Measurements from ENCODE around the gene WHRN. TPM values are rescaled to one million over a fixed set of nuclear protein-coding genes. Genes with fewer than 3 reads are reported as not detected.

WHRN gene
- total and polyA plus RNA-seq, 2 of the 13 experiments (the other 11 are each of a cell fraction or from before 2014, with no cell fraction given), result 2.3 to 5.3 TPM

GRCh38 chr9:114492991-114493390 lies 12.3 kb downstream of the WHRN start (continued):
- no peak for TF ChIP-seq ZNF33B (CRISPR knock-in tag; IDR thresholded peaks at IDR 0.05)
- TF ChIP-seq SRF (IDR thresholded peaks at IDR 0.05; ENCODE audit: low read depth, low read length), result no peak
- TF ChIP-seq TARDBP (CRISPR knock-in tag; IDR thresholded peaks at IDR 0.05), result no peak
- no peak for TF ChIP-seq ZNF501 (CRISPR knock-in tag; IDR thresholded peaks at IDR 0.05)
- no peak for TF ChIP-seq POLR2G (IDR thresholded peaks at IDR 0.05; ENCODE audit: low read depth, low read length)

GRCh38 chr9:114491430-114492003 lies 13.8 kb downstream of the WHRN start:
- no peaks in the 10 kb centered on the region; the same call in 1 of the 2 replicates for H3K4me1 ChIP-seq (ENCODE audit: insufficient read depth, low read length)
- FAIRE-seq, result no peak
- no peaks in the 10 kb centered on the region for H4K20me1 ChIP-seq (ENCODE audit: insufficient read depth, low read length)
- no peak overlapping the region for H3K4me3 ChIP-seq (replicated peaks in 1 of 3; ENCODE audit: insufficient read depth in 1 of 3, low read depth in 2 of 3, low read length in 3 of 3)
- no TSS peak for BruUV-seq (replicated peaks)
- no peak for DNase-seq (ENCODE audit: low spot score)
- H3K9me3 ChIP-seq (ENCODE audit: low read length), result no peaks in the 10 kb centered on the region
- intact Hi-C loops (cut with micrococcal nuclease; ENCODE audit: unreplicated experiment), result no loop called here
- H3K36me3 ChIP-seq (replicated peaks in 1 of 2; ENCODE audit: control insufficient read depth in 1 of 2, insufficient read depth in 2 of 2, low read length in 2 of 2), result no peaks in the 10 kb centered on the region; a peak in 1 of 5 replicates
- no peak overlapping the region for H2AFZ ChIP-seq (ENCODE audit: low read length)
- no peak overlapping the region for H3K27ac ChIP-seq (ENCODE audit: extremely low read length, insufficient read depth, low read length)
- in situ Hi-C loops (cut with HindIII; ENCODE audit: extremely low pct_ligation_motif_present, low pct_unique_long_range_greater_than_20kb), result no loop called here
- CTCF ChIA-PET (ENCODE audit: low intra/inter-chr PET ratio, low total read pairs), result no interaction called here
- no peak for ATAC-seq
- H3K27me3 ChIP-seq (ENCODE audit: control insufficient read depth in 1 of 2, insufficient read depth in 2 of 2, low read length in 2 of 2), result no peaks in the 10 kb centered on the region
- no peak overlapping the region for H3K4me2 ChIP-seq (ENCODE audit: low read depth, low read length)
- POLR2A ChIA-PET, result no interaction called here
- 86% methylated on average over 17 of the region's 17 CpGs for WGBS (ENCODE audit: low lambda C conversion rate)
- H3K79me2 ChIP-seq (ENCODE audit: insufficient read depth, low read length), result no peaks in the 10 kb centered on the region
- TF ChIP-seq KDM6A (CRISPR knock-in tag; IDR thresholded peaks at IDR 0.05; ENCODE audit: low read depth) (no peak), ZNF773 (CRISPR knock-in tag; IDR thresholded peaks at IDR 0.05; ENCODE audit: borderline replicate concordance) (no peak), ZNF501 (CRISPR knock-in tag; IDR thresholded peaks at IDR 0.05) (no peak), PATZ1 (CRISPR knock-in tag; IDR thresholded peaks at IDR 0.05) (no peak), DRAP1 (CRISPR knock-in tag; IDR thresholded peaks at IDR 0.05) (no peak), SNAI1 (CRISPR knock-in tag; IDR thresholded peaks at IDR 0.05; ENCODE audit: borderline replicate concordance) (no peak), ZNF382 (CRISPR knock-in tag; IDR thresholded peaks at IDR 0.05; ENCODE audit: borderline replicate concordance) (no peak), U2AF2 (IDR thresholded peaks at IDR 0.05; ENCODE audit: low read depth, low read length) (no peak), NONO (IDR thresholded peaks at IDR 0.05) (no peak), NONO (CRISPR knock-in tag; conservative IDR thresholded peaks at IDR 0.05) (no peak), ZNF580 (CRISPR knock-in tag; IDR thresholded peaks at IDR 0.05; ENCODE audit: borderline replicate concordance, low read depth) (no peak), ZNF337 (CRISPR knock-in tag; IDR thresholded peaks at IDR 0.05; ENCODE audit: borderline replicate concordance, low read depth) (no peak)
- H3K9ac ChIP-seq (ENCODE audit: insufficient read depth, low read depth, low read length), result no peak overlapping the region

All from HepG2 (cell line).